KMS-11 (cell line): ENCODE data around the gene AQP1.

Experiments used
- H2AFZ ChIP-seq: fragments of 200-600 bp; sonication (generic); 2 replicates; pipeline ENCODE4 v1.6.1; 2016; ENCODE audit warnings: antibody characterized with exemption, mixed run types, low read depth
- H3K27ac ChIP-seq: fragments of 200-600 bp; sonication (generic); 2 replicates; pipeline ENCODE4 v1.6.1; 2016; ENCODE audit warnings: mild to moderate bottlenecking, mixed run types
- H3K27me3 ChIP-seq: fragments of 200-600 bp; sonication (generic); 2 replicates; pipeline ENCODE4 v1.6.1; 2017; ENCODE audit warnings: mild to moderate bottlenecking, low read depth, mixed run types, moderate library complexity; ENCODE audit not compliant: insufficient read depth
- H3K36me3 ChIP-seq: fragments of 200-600 bp; sonication (generic); 2 replicates; pipeline ENCODE4 v1.6.1; 2017; ENCODE audit warnings: mild to moderate bottlenecking, mixed run types; ENCODE audit not compliant: insufficient read depth
- H3K4me1 ChIP-seq: fragments of 200-600 bp; sonication (generic); 2 replicates; pipeline ENCODE4 v1.6.1; 2016; ENCODE audit warnings: mild to moderate bottlenecking, low read depth, mixed run types; ENCODE audit not compliant: poor library complexity, severe bottlenecking
- H3K4me2 ChIP-seq: fragments of 200-600 bp; sonication (generic); 2 replicates; pipeline ENCODE4 v1.7.0; 2016; ENCODE audit warnings: mild to moderate bottlenecking, mixed run types
- H3K4me3 ChIP-seq: fragments of 200-600 bp; sonication (generic); IDR thresholded peaks from 2 replicates; pipeline ENCODE4 v1.6.1; 2017; ENCODE audit warnings: low read depth, low read length, mixed read lengths; ENCODE audit not compliant: insufficient read depth
- H3K79me2 ChIP-seq: fragments of 200-600 bp; sonication (generic); 2 replicates; pipeline ENCODE4 v1.6.1; 2016; ENCODE audit warnings: low read depth, mixed run types; ENCODE audit not compliant: insufficient read depth
- H3K9ac ChIP-seq: fragments of 200-600 bp; sonication (generic); 2 replicates; pipeline ENCODE4 v1.6.1; 2016; ENCODE audit warnings: mild to moderate bottlenecking, mixed run types
- H4K20me1 ChIP-seq: fragments of 200-600 bp; sonication (generic); 2 replicates; pipeline ENCODE4 v1.6.1; 2016; ENCODE audit warnings: mild to moderate bottlenecking, mixed run types; ENCODE audit not compliant: insufficient read depth
- TF ChIP-seq, protein P1 (sequence below): fragments of 200-600 bp; sonication (generic); conservative IDR thresholded peaks from 2 replicates; pipeline ENCODE4 v1.6.1; 2017; ENCODE audit warnings: low read depth, mild to moderate bottlenecking, antibody characterized with exemption, low read length, moderate library complexity, mixed read lengths

The AQP1 gene

GRCh38 chr7:30937416-30937815 is 25.8 kb downstream of the AQP1 start:
- TF ChIP-seq, protein P1, sequence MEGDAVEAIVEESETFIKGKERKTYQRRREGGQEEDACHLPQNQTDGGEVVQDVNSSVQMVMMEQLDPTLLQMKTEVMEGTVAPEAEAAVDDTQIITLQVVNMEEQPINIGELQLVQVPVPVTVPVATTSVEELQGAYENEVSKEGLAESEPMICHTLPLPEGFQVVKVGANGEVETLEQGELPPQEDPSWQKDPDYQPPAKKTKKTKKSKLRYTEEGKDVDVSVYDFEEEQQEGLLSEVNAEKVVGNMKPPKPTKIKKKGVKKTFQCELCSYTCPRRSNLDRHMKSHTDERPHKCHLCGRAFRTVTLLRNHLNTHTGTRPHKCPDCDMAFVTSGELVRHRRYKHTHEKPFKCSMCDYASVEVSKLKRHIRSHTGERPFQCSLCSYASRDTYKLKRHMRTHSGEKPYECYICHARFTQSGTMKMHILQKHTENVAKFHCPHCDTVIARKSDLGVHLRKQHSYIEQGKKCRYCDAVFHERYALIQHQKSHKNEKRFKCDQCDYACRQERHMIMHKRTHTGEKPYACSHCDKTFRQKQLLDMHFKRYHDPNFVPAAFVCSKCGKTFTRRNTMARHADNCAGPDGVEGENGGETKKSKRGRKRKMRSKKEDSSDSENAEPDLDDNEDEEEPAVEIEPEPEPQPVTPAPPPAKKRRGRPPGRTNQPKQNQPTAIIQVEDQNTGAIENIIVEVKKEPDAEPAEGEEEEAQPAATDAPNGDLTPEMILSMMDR: no peak
- Histone ChIP-seq H3K79me2 (no peaks in the 10 kb centered on the region), H3K9ac (no peak overlapping the region), H4K20me1 (no peaks in the 10 kb centered on the region), H3K4me3 (no peak overlapping the region), H3K36me3 (no peaks in the 10 kb centered on the region), H3K4me2 (no peak overlapping the region), H2AFZ (no peak overlapping the region), H3K27me3 (no peaks in the 10 kb centered on the region; the same call in 1 of the 2 replicates), H3K27ac (no peak overlapping the region), H3K4me1 (peaks cover 10% of the 10 kb centered on the region)

GRCh38 chr7:30938435-30939316 is 27.0 kb downstream of the AQP1 start:
- TF ChIP-seq, protein P1: peak; percentile 95
- no peak overlapping the region for H3K27ac ChIP-seq

GRCh38 chr7:30941582-30942323 is 30.1 kb downstream of the AQP1 start:
- no peaks in the 10 kb centered on the region for H3K79me2 ChIP-seq
- no peak overlapping the region for H2AFZ ChIP-seq
- H3K4me2 ChIP-seq: no peak overlapping the region
- H3K4me3 ChIP-seq: no peak overlapping the region
- TF ChIP-seq, protein P1: no peak
- H3K27me3 ChIP-seq: no peaks in the 10 kb centered on the region
- no peaks in the 10 kb centered on the region for H3K36me3 ChIP-seq
- H3K27ac ChIP-seq: no peak overlapping the region
- H3K9ac ChIP-seq: no peak overlapping the region
- peaks cover 10% of the 10 kb centered on the region for H3K4me1 ChIP-seq
- H4K20me1 ChIP-seq: no peaks in the 10 kb centered on the region

More at GRCh38 chr7:30938435-30939316, 27.0 kb downstream of the AQP1 start:
- Histone ChIP-seq H3K27me3 (no peaks in the 10 kb centered on the region), H3K4me3 (no peak overlapping the region), H3K9ac (no peak overlapping the region), H2AFZ (peak overlapping the region; percentile 89), H3K36me3 (no peaks in the 10 kb centered on the region), H3K4me1 (peaks cover 10% of the 10 kb centered on the region), H4K20me1 (no peaks in the 10 kb centered on the region), H3K79me2 (no peaks in the 10 kb centered on the region), H3K4me2 (peak overlapping the region; percentile 44)

DNA sequence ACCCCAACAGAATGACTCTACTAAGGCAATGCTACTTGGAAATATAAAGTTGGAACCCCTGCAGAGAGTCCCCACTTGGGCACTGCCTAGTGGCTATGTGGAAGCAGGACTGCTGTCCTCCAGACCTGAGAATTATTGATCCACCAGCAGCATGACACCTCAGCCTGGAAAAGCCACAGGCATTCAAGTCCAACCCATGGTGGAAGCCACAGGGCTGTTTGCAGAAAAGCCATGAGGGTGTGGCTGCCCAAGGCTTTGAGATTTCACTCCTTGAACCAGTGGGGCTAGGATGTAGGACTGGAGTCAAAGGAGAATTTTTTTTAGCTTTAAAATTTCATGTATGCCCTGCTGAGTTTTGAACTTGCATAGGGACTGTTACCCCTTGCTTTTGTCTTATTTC is 38.5 kb downstream of the AQP1 start:
- Histone ChIP-seq H3K36me3 (no peaks in the 10 kb centered on the region), H4K20me1 (no peaks in the 10 kb centered on the region), H2AFZ (no peak overlapping the region), H3K27ac (no peak overlapping the region), H3K4me1 (no peaks in the 10 kb centered on the region), H3K4me2 (no peak overlapping the region), H3K79me2 (no peaks in the 10 kb centered on the region), H3K9ac (no peak overlapping the region), H3K27me3 (no peaks in the 10 kb centered on the region), H3K4me3 (no peak overlapping the region)
- TF ChIP-seq, protein P1: no peak
